NCI-H1694 treated with DMSO at 0.1 percent for 48 hours (cell line): ENCODE measurements around the gene KCNK7.

Source experiments
- DNase-seq: peaks from one replicate; lab custom pipeline; 2025; lab: John Stamatoyannopoulos, UW

KCNK7 gene

GRCh38 chr11:65586676-65587075 is 8.9 kb downstream of the KCNK7 start:
- DNase-seq = no peak

- no peak for DNase-seq
Measured at GRCh38 chr11:65586247-65586630, 9.4 kb downstream of the KCNK7 start.

- DNase-seq = no peak
Measured at GRCh38 chr11:65585396-65586246, 10.0 kb downstream of the KCNK7 start.

- DNase-seq = no peak
Measured at GRCh38 chr11:65584723-65585171, 10.9 kb downstream of the KCNK7 start.

GRCh38 chr11:65584106-65584505 is 11.5 kb downstream of the KCNK7 start:
- no peak for DNase-seq

- no peak for DNase-seq
Measured at GRCh38 chr11:65583589-65583988, 12.0 kb downstream of the KCNK7 start.

GRCh38 chr11:65581928-65582327 is 13.7 kb downstream of the KCNK7 start:
- no peak for DNase-seq

GRCh38 chr11:65580756-65581155 is 14.8 kb downstream of the KCNK7 start:
- no peak for DNase-seq

GRCh38 chr11:65580031-65580692 is 15.4 kb downstream of the KCNK7 start:
- no peak for DNase-seq

GRCh38 chr11:65579291-65579690 is 16.3 kb downstream of the KCNK7 start:
- DNase-seq = no peak

GRCh38 chr11:65578667-65579066 is 16.9 kb downstream of the KCNK7 start:
- no peak for DNase-seq

- DNase-seq = no peak
Measured at GRCh38 chr11:65578134-65578533, 17.5 kb downstream of the KCNK7 start.

- DNase-seq = no peak
Measured at GRCh38 chr11:65577756-65578109, 17.9 kb downstream of the KCNK7 start.

GRCh38 chr11:65576867-65577755 is 18.5 kb downstream of the KCNK7 start:
- DNase-seq = no peak

GRCh38 chr11:65576232-65576866 is 19.3 kb downstream of the KCNK7 start:
- no peak for DNase-seq

GRCh38 chr11:65575568-65576231 is 19.9 kb downstream of the KCNK7 start, which contains the start of gene EHBP1L1:
Gene EHBP1L1 (plus strand): TSS chr11:65576053. CDS start chr11:65576303, 250 bp downstream.
- no peak for DNase-seq

GRCh38 chr11:65574811-65575567 is 20.6 kb downstream of the KCNK7 start:
- no peak for DNase-seq

GRCh38 chr11:65574109-65574810 is 21.3 kb downstream of the KCNK7 start:
- peak; percentile 43 for DNase-seq

GRCh38 chr11:65573391-65574079 is 22.1 kb downstream of the KCNK7 start:
- no peak for DNase-seq
